22Rv1 (cell line): ENCODE measurements around the gene TCF12.

ENCODE experiments used
- ZFX ChIP-seq: fragments of 450-650 bp; IDR thresholded peaks from 2 replicates; pipeline ENCODE4 v1.6.1; 2017; ENCODE audit warnings: antibody characterized with exemption, borderline replicate concordance
- TF ChIP-seq, protein P1 (sequence below): fragments of 450-650 bp; IDR thresholded peaks from 2 replicates; pipeline ENCODE4 v1.5.1; 2017; ENCODE audit warnings: mild to moderate bottlenecking

GRCh38 chr15:56980473-56980872 lies 62.0 kb downstream of the TCF12 start:
- TF ChIP-seq, protein P1, sequence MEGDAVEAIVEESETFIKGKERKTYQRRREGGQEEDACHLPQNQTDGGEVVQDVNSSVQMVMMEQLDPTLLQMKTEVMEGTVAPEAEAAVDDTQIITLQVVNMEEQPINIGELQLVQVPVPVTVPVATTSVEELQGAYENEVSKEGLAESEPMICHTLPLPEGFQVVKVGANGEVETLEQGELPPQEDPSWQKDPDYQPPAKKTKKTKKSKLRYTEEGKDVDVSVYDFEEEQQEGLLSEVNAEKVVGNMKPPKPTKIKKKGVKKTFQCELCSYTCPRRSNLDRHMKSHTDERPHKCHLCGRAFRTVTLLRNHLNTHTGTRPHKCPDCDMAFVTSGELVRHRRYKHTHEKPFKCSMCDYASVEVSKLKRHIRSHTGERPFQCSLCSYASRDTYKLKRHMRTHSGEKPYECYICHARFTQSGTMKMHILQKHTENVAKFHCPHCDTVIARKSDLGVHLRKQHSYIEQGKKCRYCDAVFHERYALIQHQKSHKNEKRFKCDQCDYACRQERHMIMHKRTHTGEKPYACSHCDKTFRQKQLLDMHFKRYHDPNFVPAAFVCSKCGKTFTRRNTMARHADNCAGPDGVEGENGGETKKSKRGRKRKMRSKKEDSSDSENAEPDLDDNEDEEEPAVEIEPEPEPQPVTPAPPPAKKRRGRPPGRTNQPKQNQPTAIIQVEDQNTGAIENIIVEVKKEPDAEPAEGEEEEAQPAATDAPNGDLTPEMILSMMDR = no peak
- TF ChIP-seq ZFX = no peak
